ENCODE results near the gene LSM4. TPM values are rescaled to one million over a fixed set of nuclear protein-coding genes. Genes with fewer than 3 reads are reported as not detected.
"Not testable (repeated sequence)": the region's sequence is repeated elsewhere in the genome, so short reads cannot be mapped to it uniquely, and the experiment has no call there.

LSM4 gene
- total RNA-seq, 1 donor from 2014 or later, result 62.5 TPM

- DNase-seq (ENCODE audit: low spot score in 2 of 2), result no peak
- H3K9me3 ChIP-seq, result no peaks in the 10 kb centered on the region
- peaks cover 13 to 26% of the 10 kb centered on the region in 2 donors for H3K36me3 ChIP-seq
- H3K4me1 ChIP-seq, result peaks cover 5 to 16% of the 10 kb centered on the region in 2 donors
- H3K4me3 ChIP-seq, result no peak overlapping the region
- TF ChIP-seq CTCF (IDR thresholded peaks at IDR 0.05), result no peak
- peak overlapping the region; percentile 81 to 85 for H3K27ac ChIP-seq
- intact Hi-C loops (cut with DNase I), result loop anchor here (2.0 kb wide), 1 partner anchor 25 kb away; no protein-coding TSS in a partner anchor
- H3K27me3 ChIP-seq, result no peaks in the 10 kb centered on the region
These were observed 40.9 kb upstream of the LSM4 start for GRCh38 chr19:18363787-18364186.

- peaks cover 5 to 16% of the 10 kb centered on the region in 2 donors for H3K4me1 ChIP-seq
- no peaks in the 10 kb centered on the region for H3K27me3 ChIP-seq
- peak overlapping the region; percentile 81 to 85 for H3K27ac ChIP-seq
- no peaks in the 10 kb centered on the region for H3K9me3 ChIP-seq
- no peak overlapping the region for H3K4me3 ChIP-seq
- no peak for TF ChIP-seq CTCF (IDR thresholded peaks at IDR 0.05)
- DNase-seq (ENCODE audit: low spot score in 2 of 2), result no peak
- peaks cover 18 to 33% of the 10 kb centered on the region in 2 donors for H3K36me3 ChIP-seq
- intact Hi-C loops (cut with DNase I), result no loop called here
These were observed 40.2 kb upstream of the LSM4 start for GRCh38 chr19:18362934-18363542.

GRCh38 chr19:18361646-18362045 is 38.8 kb upstream of the LSM4 start:
- no peak for TF ChIP-seq CTCF (IDR thresholded peaks at IDR 0.05)
- Histone ChIP-seq H3K27ac (no peak overlapping the region), H3K4me1 (peaks cover 5 to 16% of the 10 kb centered on the region in 2 donors), H3K9me3 (no peaks in the 10 kb centered on the region), H3K36me3 (peaks cover 25 to 47% of the 10 kb centered on the region in 2 donors), H3K4me3 (no peak overlapping the region), H3K27me3 (no peaks in the 10 kb centered on the region)
- DNase-seq (ENCODE audit: low spot score in 2 of 2), result no peak
- intact Hi-C loops (cut with DNase I), result no loop called here

GRCh38 chr19:18357041-18357440 is 34.2 kb upstream of the LSM4 start:
- Histone ChIP-seq H3K9me3 (no peaks in the 10 kb centered on the region), H3K4me3 (no peak overlapping the region), H3K36me3 (peaks cover 28 to 44% of the 10 kb centered on the region in 2 donors), H3K27me3 (no peaks in the 10 kb centered on the region), H3K27ac (no peak overlapping the region), H3K4me1 (no peaks in the 10 kb centered on the region)
- intact Hi-C loops (cut with DNase I), result no loop called here
- no peak for DNase-seq (ENCODE audit: low spot score in 2 of 2)
- no peak for TF ChIP-seq CTCF (IDR thresholded peaks at IDR 0.05)

GRCh38 chr19:18354743-18355142 is 31.9 kb upstream of the LSM4 start:
- H3K27ac ChIP-seq; H3K4me1 ChIP-seq; DNase-seq (ENCODE audit: low spot score in 2 of 2); H3K27me3 ChIP-seq; H3K9me3 ChIP-seq; intact Hi-C loops (cut with DNase I); H3K4me3 ChIP-seq: not testable (repeated sequence)
- peaks cover 25 to 29% of the 10 kb centered on the region in 2 donors for H3K36me3 ChIP-seq

- DNase-seq (ENCODE audit: low spot score in 2 of 2), result no peak
- no peak overlapping the region for H3K27ac ChIP-seq
- H3K9me3 ChIP-seq, result no peaks in the 10 kb centered on the region
- intact Hi-C loops (cut with DNase I), result no loop called here
- H3K4me1 ChIP-seq, result no peaks in the 10 kb centered on the region
- no peaks in the 10 kb centered on the region for H3K27me3 ChIP-seq
- H3K4me3 ChIP-seq, result no peak overlapping the region
- no peak for TF ChIP-seq CTCF (IDR thresholded peaks at IDR 0.05)
- H3K36me3 ChIP-seq, result peaks cover 12 to 23% of the 10 kb centered on the region in 2 donors
These were observed 30.6 kb upstream of the LSM4 start for GRCh38 chr19:18353378-18354005.

All from ascending aorta (tissue), 2 donors.